ENCODE results near the gene PWWP2B. TPM values are rescaled to one million over a fixed set of nuclear protein-coding genes. Genes with fewer than 3 reads are reported as not detected.
A peak's percentile ranks its signal among the peaks of the same experiment; 100 is the strongest.

Gene PWWP2B
- total and polyA plus RNA-seq, 2 of the 13 experiments (the other 11 are each of a cell fraction or from before 2014, with no cell fraction given): 2.3 to 4.7 TPM

- TF ChIP-seq ZNF18 (CRISPR knock-in tag; IDR thresholded peaks at IDR 0.05; ENCODE audit: insufficient replicate concordance) (no peak), PAXIP1 (CRISPR knock-in tag; conservative IDR thresholded peaks at IDR 0.05) (peak; percentile 69), RXRB (CRISPR knock-in tag; IDR thresholded peaks at IDR 0.05; ENCODE audit: borderline replicate concordance) (0 out of 2 replicates have a peak, but pooled peaks have one; percentile 28), NR2F6 (IDR thresholded peaks at IDR 0.05) (peak; percentile 88), NR2F6 (CRISPR knock-in tag; IDR thresholded peaks at IDR 0.05) (peak; percentile 82), TBP (CRISPR knock-in tag; IDR thresholded peaks at IDR 0.05) (no peak), KDM4B (CRISPR knock-in tag; IDR thresholded peaks at IDR 0.05) (no peak), RORA (CRISPR knock-in tag; IDR thresholded peaks at IDR 0.05) (no peak), NCOA1 (CRISPR knock-in tag; IDR thresholded peaks at IDR 0.05) (no peak), SP5 (CRISPR knock-in tag; IDR thresholded peaks at IDR 0.05; ENCODE audit: borderline replicate concordance, low read depth) (peak; percentile 73; the same call in 1 of the 2 replicates), ZNF263 (CRISPR knock-in tag; IDR thresholded peaks at IDR 0.05) (peak; percentile 71; the same call in 1 of the 2 replicates), ZNF772 (CRISPR knock-in tag; IDR thresholded peaks at IDR 0.05) (no peak), GATAD2A (CRISPR knock-in tag; IDR thresholded peaks at IDR 0.05) (peak; percentile 52), THAP11 (CRISPR knock-in tag; IDR thresholded peaks at IDR 0.05) (0 out of 2 replicates have a peak, but pooled peaks have one; percentile 39), KLF11 (CRISPR knock-in tag; IDR thresholded peaks at IDR 0.05) (no peak)
- TF ChIP-seq, protein P1, sequence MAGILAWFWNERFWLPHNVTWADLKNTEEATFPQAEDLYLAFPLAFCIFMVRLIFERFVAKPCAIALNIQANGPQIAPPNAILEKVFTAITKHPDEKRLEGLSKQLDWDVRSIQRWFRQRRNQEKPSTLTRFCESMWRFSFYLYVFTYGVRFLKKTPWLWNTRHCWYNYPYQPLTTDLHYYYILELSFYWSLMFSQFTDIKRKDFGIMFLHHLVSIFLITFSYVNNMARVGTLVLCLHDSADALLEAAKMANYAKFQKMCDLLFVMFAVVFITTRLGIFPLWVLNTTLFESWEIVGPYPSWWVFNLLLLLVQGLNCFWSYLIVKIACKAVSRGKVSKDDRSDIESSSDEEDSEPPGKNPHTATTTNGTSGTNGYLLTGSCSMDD (CRISPR knock-in tag; IDR thresholded peaks at IDR 0.05): no peak
- TF ChIP-seq, protein P2, sequence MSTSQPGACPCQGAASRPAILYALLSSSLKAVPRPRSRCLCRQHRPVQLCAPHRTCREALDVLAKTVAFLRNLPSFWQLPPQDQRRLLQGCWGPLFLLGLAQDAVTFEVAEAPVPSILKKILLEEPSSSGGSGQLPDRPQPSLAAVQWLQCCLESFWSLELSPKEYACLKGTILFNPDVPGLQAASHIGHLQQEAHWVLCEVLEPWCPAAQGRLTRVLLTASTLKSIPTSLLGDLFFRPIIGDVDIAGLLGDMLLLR (CRISPR knock-in tag; IDR thresholded peaks at IDR 0.05): no peak
- TF ChIP-seq, protein P3, sequence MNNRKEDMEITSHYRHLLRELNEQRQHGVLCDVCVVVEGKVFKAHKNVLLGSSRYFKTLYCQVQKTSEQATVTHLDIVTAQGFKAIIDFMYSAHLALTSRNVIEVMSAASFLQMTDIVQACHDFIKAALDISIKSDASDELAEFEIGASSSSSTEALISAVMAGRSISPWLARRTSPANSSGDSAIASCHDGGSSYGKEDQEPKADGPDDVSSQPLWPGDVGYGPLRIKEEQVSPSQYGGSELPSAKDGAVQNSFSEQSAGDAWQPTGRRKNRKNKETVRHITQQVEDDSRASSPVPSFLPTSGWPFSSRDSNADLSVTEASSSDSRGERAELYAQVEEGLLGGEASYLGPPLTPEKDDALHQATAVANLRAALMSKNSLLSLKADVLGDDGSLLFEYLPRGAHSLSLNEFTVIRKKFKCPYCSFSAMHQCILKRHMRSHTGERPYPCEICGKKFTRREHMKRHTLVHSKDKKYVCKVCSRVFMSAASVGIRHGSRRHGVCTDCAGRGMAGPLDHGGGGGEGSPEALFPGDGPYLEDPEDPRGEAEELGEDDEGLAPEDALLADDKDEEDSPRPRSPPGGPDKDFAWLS (CRISPR knock-in tag; IDR thresholded peaks at IDR 0.05; ENCODE audit: borderline replicate concordance): no peak
Measured at GRCh38 chr10:132446661-132447445, 49.9 kb downstream of the PWWP2B start (continued).
